Testis (tissue), 2 donors: ENCODE results near the gene WDR93.

Experiments used
- POLR2A ChIP-seq: fragments of 450-650 bp; IDR thresholded peaks from one replicate; pipeline ENCODE4 v1.6.1; 2017; ENCODE audit warnings: antibody characterized with exemption, mild to moderate bottlenecking, moderate library complexity
- TF ChIP-seq, protein P1 (sequence below), 3 experiments: fragments of 450-650 bp in 2 of 3; fragments of 200-600 bp in 1 of 3; sonication (generic) in 1 of 3; IDR thresholded peaks; one replicate each; pipeline ENCODE4 v1.5.1; 2016 to 2019; ENCODE audit warnings: antibody characterized with exemption in 3 of 3, mild to moderate bottlenecking in 2 of 3, moderate library complexity in 1 of 3

DNA sequence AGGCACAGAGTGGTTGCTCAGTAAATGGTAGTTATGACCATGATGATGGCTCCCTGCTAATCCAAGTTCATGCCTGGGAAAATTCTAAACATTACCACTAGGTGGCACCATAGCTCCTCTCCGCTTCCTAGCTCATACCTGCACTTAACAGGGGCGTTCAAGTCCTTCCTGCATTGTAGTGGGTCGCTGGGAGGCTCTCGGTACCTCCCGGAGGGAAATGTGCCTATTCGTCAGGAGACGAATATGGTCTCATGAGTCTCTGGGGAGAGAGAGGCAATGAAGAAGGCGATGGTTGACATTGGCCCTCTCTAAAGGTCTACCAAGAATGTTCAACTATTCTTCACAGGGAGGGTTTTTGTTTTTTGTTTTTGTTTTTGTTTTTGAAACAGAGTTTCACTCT, 49.5 kb downstream of the WDR93 start:
- TF ChIP-seq, protein P1, sequence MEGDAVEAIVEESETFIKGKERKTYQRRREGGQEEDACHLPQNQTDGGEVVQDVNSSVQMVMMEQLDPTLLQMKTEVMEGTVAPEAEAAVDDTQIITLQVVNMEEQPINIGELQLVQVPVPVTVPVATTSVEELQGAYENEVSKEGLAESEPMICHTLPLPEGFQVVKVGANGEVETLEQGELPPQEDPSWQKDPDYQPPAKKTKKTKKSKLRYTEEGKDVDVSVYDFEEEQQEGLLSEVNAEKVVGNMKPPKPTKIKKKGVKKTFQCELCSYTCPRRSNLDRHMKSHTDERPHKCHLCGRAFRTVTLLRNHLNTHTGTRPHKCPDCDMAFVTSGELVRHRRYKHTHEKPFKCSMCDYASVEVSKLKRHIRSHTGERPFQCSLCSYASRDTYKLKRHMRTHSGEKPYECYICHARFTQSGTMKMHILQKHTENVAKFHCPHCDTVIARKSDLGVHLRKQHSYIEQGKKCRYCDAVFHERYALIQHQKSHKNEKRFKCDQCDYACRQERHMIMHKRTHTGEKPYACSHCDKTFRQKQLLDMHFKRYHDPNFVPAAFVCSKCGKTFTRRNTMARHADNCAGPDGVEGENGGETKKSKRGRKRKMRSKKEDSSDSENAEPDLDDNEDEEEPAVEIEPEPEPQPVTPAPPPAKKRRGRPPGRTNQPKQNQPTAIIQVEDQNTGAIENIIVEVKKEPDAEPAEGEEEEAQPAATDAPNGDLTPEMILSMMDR (IDR thresholded peaks at IDR 0.05), result peak; percentile 79 to 97 (median 91)
- TF ChIP-seq POLR2A, result no peak
